GM12892 (cell line): ENCODE data around the gene PYGM.

ENCODE experiments used
- POLR2A ChIP-seq: IDR thresholded peaks from 2 replicates; pipeline ENCODE4 v1.6.1; 2011; ENCODE audit warnings: low read depth, low read length, control low read depth
- TAF1 ChIP-seq: IDR thresholded peaks from 2 replicates; pipeline ENCODE4 v1.6.1; 2011; ENCODE audit warnings: low read depth, mild to moderate bottlenecking, control low read depth, low read length, borderline replicate concordance

DNA sequence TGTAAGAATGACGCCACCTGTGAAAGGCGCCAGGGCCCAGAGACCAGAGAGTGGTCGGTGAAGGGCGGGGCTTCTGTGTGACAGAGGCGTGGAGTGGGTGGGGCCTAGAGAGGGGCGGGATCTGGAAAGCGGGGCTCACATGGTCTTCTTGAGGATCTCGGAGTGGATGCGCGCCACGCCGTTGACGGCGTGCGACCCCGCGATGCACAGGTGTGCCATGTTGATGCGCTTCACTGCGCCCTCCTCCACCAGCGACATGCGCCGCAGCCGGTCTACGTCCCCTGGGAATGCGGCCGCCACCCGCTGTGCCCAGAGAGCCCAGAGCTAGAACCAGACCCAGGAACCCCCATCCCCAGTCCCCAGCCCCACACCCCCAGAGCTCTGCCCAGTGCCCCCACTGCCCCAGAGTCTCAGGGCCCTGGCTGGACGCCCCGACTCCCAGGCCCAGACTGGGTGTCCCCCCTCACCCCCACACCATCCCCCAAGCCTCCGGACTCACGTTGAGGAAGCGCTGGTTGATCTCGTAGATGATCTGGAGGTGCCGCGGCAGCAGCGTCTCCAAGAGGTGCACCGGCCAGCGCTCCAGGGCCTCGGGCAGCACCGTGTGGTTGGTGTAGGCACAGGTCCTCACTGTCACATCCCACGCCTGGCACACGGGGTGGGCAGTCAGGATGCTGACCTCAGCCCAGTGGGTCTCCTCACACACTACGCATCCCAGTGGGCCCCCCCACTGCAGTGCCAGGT is 6.2 kb downstream of the PYGM start:
- TF ChIP-seq POLR2A: no peak
- no peak for TF ChIP-seq TAF1
